H1 (cell line): ENCODE results near the gene TMEM135. TPM values are rescaled to one million over a fixed set of nuclear protein-coding genes. Genes with fewer than 3 reads are reported as not detected.

Source experiments
- CTCF ChIA-PET: fragments of 300-600 bp; sonication (Branson Sonifier 250); formaldehyde crosslinking; loops from one replicate; lab custom pipeline; 2021; ENCODE audit not compliant: partially characterized antibody; lab: Charles Lee
- POLR2A ChIA-PET: fragments of 300-600 bp; sonication (Branson Sonifier 250); formaldehyde crosslinking; loops from one replicate; lab custom pipeline; 2021; ENCODE audit warnings: inconsistent platforms; ENCODE audit not compliant: partially characterized antibody; lab: Charles Lee
- DNase-seq, 2 experiments: peaks; one replicate each; pipeline versions ENCODE4 v3.0.0 to v3.0.0-alpha.2; 2010 to 2022; ENCODE audit warnings: low spot score in 2 of 2, low read depth in 1 of 2, mixed read lengths in 1 of 2
- FAIRE-seq: peaks from 2 replicates; lab custom pipeline; 2011; peaks lifted over from hg19 to GRCh38; lab: Jason Lieb, UNC
- H2AFZ ChIP-seq: 2 replicates; pipeline ENCODE4 v1.8.1; 2012; ENCODE audit warnings: low read length, inconsistent platforms
- H2AK5ac ChIP-seq: 2 replicates; pipeline ENCODE4 v1.6.1; 2013; ENCODE audit warnings: low read depth, low read length
- H2BK120ac ChIP-seq: replicated peaks from 2 replicates; pipeline ENCODE3; 2013; ENCODE audit warnings: low read depth, low read length, inconsistent platforms
- H2BK12ac ChIP-seq: 2 replicates; pipeline ENCODE4 v1.6.1; 2013; ENCODE audit warnings: low read depth, low read length
- H2BK15ac ChIP-seq: 2 replicates; pipeline ENCODE4 v1.6.1; 2013; ENCODE audit warnings: low read length
- H2BK20ac ChIP-seq: 2 replicates; pipeline ENCODE4 v1.6.1; 2013; ENCODE audit warnings: low read length
- H2BK5ac ChIP-seq: 2 replicates; pipeline ENCODE4 v1.6.1; 2013; ENCODE audit warnings: low read depth, low read length
- H3K14ac ChIP-seq: 2 replicates; pipeline ENCODE4 v1.6.1; 2013; ENCODE audit warnings: inconsistent platforms; ENCODE audit not compliant: insufficient read length
- H3K18ac ChIP-seq: 2 replicates; pipeline ENCODE4 v1.6.1; 2013; ENCODE audit warnings: low read length; ENCODE audit errors: extremely low read depth
- H3K23ac ChIP-seq: 2 replicates; pipeline ENCODE4 v1.6.1; 2013; ENCODE audit warnings: inconsistent platforms; ENCODE audit not compliant: insufficient read length
- H3K23me2 ChIP-seq: 2 replicates; pipeline ENCODE4 v1.6.1; 2013; ENCODE audit warnings: low read depth, low read length
- H3K27ac ChIP-seq: 2 replicates; pipeline ENCODE4 v1.6.1; 2011; ENCODE audit warnings: low read depth, low read length, inconsistent platforms
- H3K27me3 ChIP-seq, 4 experiments: replicated peaks in 1 of 4; 1 replicate in 1 of 4; 2 replicates in 3 of 4; pipeline versions ENCODE4 v1.6.1 to v1.8.1; 2011 to 2013; ENCODE audit warnings: low read length in 3 of 4, mild to moderate bottlenecking in 3 of 4, inconsistent platforms in 2 of 4, mixed read lengths in 2 of 4, moderate library complexity in 1 of 4; ENCODE audit not compliant: control insufficient read depth in 3 of 4, insufficient read depth in 3 of 4; ENCODE audit errors: extremely low read depth in 1 of 4
- H3K36me3 ChIP-seq, 4 experiments: 2 replicates each; pipeline versions ENCODE4 v1.6.1 to v1.8.1; 2011 to 2013; ENCODE audit warnings: mild to moderate bottlenecking in 4 of 4, low read length in 3 of 4, moderate library complexity in 2 of 4, control low read depth in 1 of 4, inconsistent platforms in 1 of 4; ENCODE audit not compliant: insufficient read depth in 4 of 4, control insufficient read depth in 2 of 4
- H3K4ac ChIP-seq: replicated peaks from 2 replicates; pipeline ENCODE3; 2013; ENCODE audit warnings: low read length, low read depth, mixed read lengths, inconsistent platforms; ENCODE audit not compliant: insufficient read length
- H3K4me1 ChIP-seq, 4 experiments: replicated peaks in 1 of 4; 1 replicate in 1 of 4; 2 replicates in 3 of 4; pipeline versions ENCODE4 v1.6.1 to v1.8.1; 2011 to 2013; ENCODE audit warnings: low read length in 3 of 4, inconsistent platforms in 2 of 4, mixed read lengths in 1 of 4; ENCODE audit not compliant: insufficient read depth in 4 of 4, control insufficient read depth in 3 of 4
- H3K4me2 ChIP-seq, 2 experiments: 2 replicates each; pipeline versions ENCODE4 v1.6.1 to v1.8.1; 2011 to 2013; ENCODE audit warnings: low read depth in 2 of 2, low read length in 2 of 2, control low read depth in 1 of 2, inconsistent platforms in 1 of 2, mild to moderate bottlenecking in 1 of 2; ENCODE audit not compliant: insufficient read depth in 1 of 2
- H3K4me3 ChIP-seq, 4 experiments: fragments of 200-600, 300-600 bp in 1 of 4; sonication (generic), shearing (Covaris generic), sonication (Bioruptor Twin) in 1 of 4; 2 replicates each; pipeline versions ENCODE4 v1.5.1 to v1.8.1; 2011 to 2016; ENCODE audit warnings: low read length in 4 of 4, low read depth in 3 of 4, control low read depth in 2 of 4, inconsistent platforms in 2 of 4, mild to moderate bottlenecking in 2 of 4, mixed read lengths in 1 of 4, moderate library complexity in 1 of 4; ENCODE audit not compliant: insufficient read depth in 2 of 4; ENCODE audit errors: extremely low read depth in 1 of 4
- H3K56ac ChIP-seq: replicated peaks from 2 replicates; pipeline ENCODE3; 2013; ENCODE audit warnings: low read depth, mild to moderate bottlenecking, mixed read lengths, low read length, inconsistent platforms; ENCODE audit not compliant: insufficient read length
- H3K79me1 ChIP-seq: 2 replicates; pipeline ENCODE4 v1.6.1; 2013; ENCODE audit warnings: low read depth, low read length, control low read depth
- H3K79me2 ChIP-seq, 2 experiments: 2 replicates each; pipeline versions ENCODE4 v1.6.1 to v1.8.1; 2012 to 2013; ENCODE audit warnings: low read length in 2 of 2, mild to moderate bottlenecking in 2 of 2, inconsistent platforms in 1 of 2; ENCODE audit not compliant: insufficient read depth in 2 of 2, control insufficient read depth in 1 of 2
- H3K9ac ChIP-seq, 4 experiments: replicated peaks in 1 of 4; 1 replicate in 1 of 4; 2 replicates in 3 of 4; pipeline versions ENCODE4 v1.6.1 to v1.8.1; 2011 to 2013; ENCODE audit warnings: low read depth in 3 of 4, low read length in 3 of 4, control low read depth in 2 of 4, mild to moderate bottlenecking in 2 of 4, moderate library complexity in 2 of 4, inconsistent platforms in 1 of 4; ENCODE audit errors: extremely low read depth in 1 of 4
- H3K9me3 ChIP-seq, 2 experiments: 2 replicates each; pipeline versions ENCODE4 v1.6.1 to v1.8.1; 2012 to 2013; ENCODE audit warnings: mild to moderate bottlenecking in 2 of 2, moderate library complexity in 2 of 2, control low read depth in 1 of 2, inconsistent platforms in 1 of 2, low read depth in 1 of 2, low read length in 1 of 2, mixed read lengths in 1 of 2; ENCODE audit not compliant: insufficient read depth in 2 of 2
- H4K20me1 ChIP-seq, 2 experiments: replicated peaks in 1 of 2; 2 replicates each; pipeline versions ENCODE3 to v1.8.1; 2011 to 2013; ENCODE audit warnings: inconsistent platforms in 2 of 2, low read length in 2 of 2, mild to moderate bottlenecking in 1 of 2; ENCODE audit not compliant: insufficient read depth in 2 of 2, control insufficient read depth in 1 of 2
- H4K5ac ChIP-seq: 2 replicates; pipeline ENCODE4 v1.6.1; 2013; ENCODE audit warnings: low read length, low read depth, mixed read lengths, inconsistent platforms; ENCODE audit not compliant: insufficient read length
- H4K8ac ChIP-seq: 2 replicates; pipeline ENCODE4 v1.8.0; 2013; ENCODE audit warnings: mild to moderate bottlenecking, moderate library complexity, low read length, inconsistent platforms; ENCODE audit not compliant: insufficient read depth; ENCODE audit errors: extremely low read depth
- H4K91ac ChIP-seq: replicated peaks from 2 replicates; pipeline ENCODE3; 2013; ENCODE audit warnings: low read length, mixed read lengths, inconsistent platforms; ENCODE audit not compliant: insufficient read length
- ASH2L ChIP-seq: fragments of 200-600, 300-600 bp; sonication (generic); IDR thresholded peaks from one replicate; pipeline ENCODE4 v1.7.1; 2017; ENCODE audit warnings: low read length
- CREB1 ChIP-seq: IDR thresholded peaks from 2 replicates; pipeline ENCODE4 v1.6.1; 2012; ENCODE audit warnings: inconsistent platforms
- EP300 ChIP-seq, 2 experiments: IDR thresholded peaks; 1 replicate in 1 of 2; 2 replicates in 1 of 2; pipeline ENCODE4 v1.6.1; 2011 to 2012; ENCODE audit warnings: low read depth in 2 of 2, low read length in 2 of 2, mild to moderate bottlenecking in 2 of 2, borderline replicate concordance in 1 of 2, inconsistent platforms in 1 of 2, moderate library complexity in 1 of 2
- GTF2F1 ChIP-seq: IDR thresholded peaks from 2 replicates; pipeline ENCODE4 v1.6.1; 2012; ENCODE audit warnings: low read depth, low read length, improper control_type of control experiment, borderline replicate concordance
- HDAC6 ChIP-seq: IDR thresholded peaks from one replicate; pipeline ENCODE4 v1.7.1; 2012; ENCODE audit warnings: low read depth, mild to moderate bottlenecking, inconsistent platforms, low read length, moderate library complexity
- JUN ChIP-seq: IDR thresholded peaks from 2 replicates; pipeline ENCODE4 v1.6.1; 2011; ENCODE audit warnings: low read depth, mild to moderate bottlenecking, improper control_type of control experiment, low read length
- PHF8 ChIP-seq: fragments of 200-600 bp; sonication (generic); conservative IDR thresholded peaks from 2 replicates; pipeline ENCODE4 v1.7.1; 2012; ENCODE audit warnings: low read depth, mild to moderate bottlenecking, inconsistent platforms, low read length, moderate library complexity
- RBBP5 ChIP-seq: IDR thresholded peaks from 2 replicates; pipeline ENCODE4 v1.7.1; 2012; ENCODE audit warnings: low read depth, mild to moderate bottlenecking, inconsistent platforms, low read length, moderate library complexity, borderline replicate concordance
- WGBS, 2 experiments: shearing (Covaris generic) in 1 of 2; methylation state at CpG; one replicate each; pipeline versions ENCODE4 v1.1.6 to v1.1.7; 2013 to 2015; ENCODE audit warnings: low lambda C conversion rate in 2 of 2, mixed read lengths in 2 of 2, inconsistent platforms in 1 of 2, low coverage in 1 of 2, missing lambda C conversion rate in 1 of 2; ENCODE audit not compliant: insufficient replicate concordance in 2 of 2, insufficient coverage in 1 of 2, insufficient read length in 1 of 2; ENCODE audit errors: extremely low coverage in 1 of 2, missing lambda C conversion rate in 1 of 2; 5-methylcytosine and 5-hydroxymethylcytosine counted together
- polyA plus RNA-seq, 7 experiments: library from polyadenylated mRNA; depleted of rRNA in 3 of 7; stranded (reverse) in 5 of 7; unstranded in 2 of 7; fragments of >200 nt in 5 of 7; fragments of 200-250 nt in 2 of 7; gene quantifications; 1 replicate in 5 of 7; 2 replicates in 1 of 7; 4 replicates in 1 of 7; pipeline versions ENCODE4 v1.2.1 to v1.2.3, GENCODE V29; 2011 to 2013; ENCODE audit warnings: missing spikeins in 2 of 7, mixed read lengths in 2 of 7
- total RNA-seq: library from RNA; stranded (reverse); fragmentation: NEBNext Ultra II Directional; extraction: Animal tissue kit (Norgen Biotek cat#: 25700); gene quantifications from 2 replicates; pipeline ENCODE4 v1.2.1, GENCODE V29; 2021

TMEM135 gene
- total and polyA plus RNA-seq, 2 of the 8 experiments (the other 6 are each of a cell fraction or from before 2014, with no cell fraction given) = 9.3 to 31.3 TPM

DNA sequence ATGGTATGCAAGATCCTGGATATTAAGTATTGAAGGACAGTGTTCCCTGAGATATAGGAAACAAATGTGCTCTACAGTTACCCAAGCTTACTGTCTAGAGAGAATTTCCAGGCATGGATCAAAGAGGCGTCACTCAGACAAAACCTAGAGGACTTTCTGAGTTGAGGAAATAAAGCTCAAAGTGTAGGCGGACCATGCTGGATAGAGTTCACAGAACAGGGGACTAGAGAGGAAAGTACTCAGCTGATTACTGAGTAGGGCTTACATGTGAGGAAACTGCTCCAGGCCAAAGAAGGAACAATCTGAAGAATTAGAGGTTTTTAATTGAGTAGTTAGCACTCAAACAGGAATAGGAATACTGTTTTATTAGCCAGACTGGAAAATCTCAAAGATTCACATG lies 193.3 kb downstream of the TMEM135 start:
- Histone ChIP-seq H3K79me1 (no peaks in the 10 kb centered on the region), H3K23me2 (no peaks in the 10 kb centered on the region), H3K79me2 (no peaks in the 10 kb centered on the region), H3K14ac (no peak overlapping the region), H4K5ac (no peak overlapping the region), H2BK12ac (no peak overlapping the region), H3K27ac (no peak overlapping the region), H2BK20ac (no peak overlapping the region), H3K56ac (no peak overlapping the region), H2BK5ac (no peak overlapping the region), H4K20me1 (no peaks in the 10 kb centered on the region), H3K18ac (no peak overlapping the region), H3K4me3 (no peak overlapping the region), H3K36me3 (no peaks in the 10 kb centered on the region), H2AK5ac (no peak overlapping the region), H3K4me2 (no peak overlapping the region), H3K4me1 (no peaks in the 10 kb centered on the region), H3K4ac (no peak overlapping the region), H3K9me3 (no peaks in the 10 kb centered on the region; a peak in 1 of 4 replicates), H4K8ac (no peak overlapping the region), H3K9ac (no peak overlapping the region), H3K23ac (no peak overlapping the region), H2BK15ac (no peak overlapping the region), H2AFZ (no peak overlapping the region), H3K27me3 (no peaks in the 10 kb centered on the region)
- FAIRE-seq (no peak), DNase-seq (no peak)
- ChIA-PET CTCF (interaction anchor here (1.0 kb wide), 1 partner anchor 19 kb away, joined by 6 read pairs; no protein-coding TSS in a partner anchor), POLR2A (no interaction called here)
- WGBS, 2 experiments = 93% methylated on average over 2 of the region's 2 CpGs; no CpG with 5 or more reads in 1 of the 2 experiments
- TF ChIP-seq HDAC6 (no peak), CREB1 (no peak), RBBP5 (no peak), ASH2L (no peak), GTF2F1 (no peak), PHF8 (no peak), JUN (no peak), EP300 (IDR thresholded peaks at IDR 0.05; ENCODE audit: borderline replicate concordance in 1 of 2, low read depth in 2 of 2, low read length in 2 of 2) (no peak)
- TF ChIP-seq, all 59 proteins: peak for 0
- H2BK120ac ChIP-seq = no peak overlapping the region
- no peak overlapping the region for H4K91ac ChIP-seq
